Retinal pigment epithelial cell (primary cell): ENCODE measurements around the gene LY6G5B.

ENCODE experiments used
- DNase-seq: peaks from one replicate; pipeline ENCODE4 v3.0.0-alpha.2; 2010; ENCODE audit warnings: low read depth
- H3K4me3 ChIP-seq: 2 replicates; pipeline ENCODE4 v1.5.1; 2011; ENCODE audit warnings: mild to moderate bottlenecking, low read length, control low read depth, moderate library complexity
- TF ChIP-seq, protein P1 (sequence below): conservative IDR thresholded peaks from 2 replicates; pipeline ENCODE4 v1.5.1; 2011; ENCODE audit warnings: low read depth, low read length, control low read depth, inconsistent platforms

The LY6G5B gene

GRCh38 chr6:31719001-31719400, 49.2 kb downstream of the LY6G5B start:
- TF ChIP-seq, protein P1, sequence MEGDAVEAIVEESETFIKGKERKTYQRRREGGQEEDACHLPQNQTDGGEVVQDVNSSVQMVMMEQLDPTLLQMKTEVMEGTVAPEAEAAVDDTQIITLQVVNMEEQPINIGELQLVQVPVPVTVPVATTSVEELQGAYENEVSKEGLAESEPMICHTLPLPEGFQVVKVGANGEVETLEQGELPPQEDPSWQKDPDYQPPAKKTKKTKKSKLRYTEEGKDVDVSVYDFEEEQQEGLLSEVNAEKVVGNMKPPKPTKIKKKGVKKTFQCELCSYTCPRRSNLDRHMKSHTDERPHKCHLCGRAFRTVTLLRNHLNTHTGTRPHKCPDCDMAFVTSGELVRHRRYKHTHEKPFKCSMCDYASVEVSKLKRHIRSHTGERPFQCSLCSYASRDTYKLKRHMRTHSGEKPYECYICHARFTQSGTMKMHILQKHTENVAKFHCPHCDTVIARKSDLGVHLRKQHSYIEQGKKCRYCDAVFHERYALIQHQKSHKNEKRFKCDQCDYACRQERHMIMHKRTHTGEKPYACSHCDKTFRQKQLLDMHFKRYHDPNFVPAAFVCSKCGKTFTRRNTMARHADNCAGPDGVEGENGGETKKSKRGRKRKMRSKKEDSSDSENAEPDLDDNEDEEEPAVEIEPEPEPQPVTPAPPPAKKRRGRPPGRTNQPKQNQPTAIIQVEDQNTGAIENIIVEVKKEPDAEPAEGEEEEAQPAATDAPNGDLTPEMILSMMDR, result no peak
- no peak for DNase-seq
- H3K4me3 ChIP-seq, result no peak overlapping the region

GRCh38 chr6:31720196-31720770, 50.5 kb downstream of the LY6G5B start:
- H3K4me3 ChIP-seq, result no peak overlapping the region
- DNase-seq, result no peak
- TF ChIP-seq, protein P1, result no peak

DNA sequence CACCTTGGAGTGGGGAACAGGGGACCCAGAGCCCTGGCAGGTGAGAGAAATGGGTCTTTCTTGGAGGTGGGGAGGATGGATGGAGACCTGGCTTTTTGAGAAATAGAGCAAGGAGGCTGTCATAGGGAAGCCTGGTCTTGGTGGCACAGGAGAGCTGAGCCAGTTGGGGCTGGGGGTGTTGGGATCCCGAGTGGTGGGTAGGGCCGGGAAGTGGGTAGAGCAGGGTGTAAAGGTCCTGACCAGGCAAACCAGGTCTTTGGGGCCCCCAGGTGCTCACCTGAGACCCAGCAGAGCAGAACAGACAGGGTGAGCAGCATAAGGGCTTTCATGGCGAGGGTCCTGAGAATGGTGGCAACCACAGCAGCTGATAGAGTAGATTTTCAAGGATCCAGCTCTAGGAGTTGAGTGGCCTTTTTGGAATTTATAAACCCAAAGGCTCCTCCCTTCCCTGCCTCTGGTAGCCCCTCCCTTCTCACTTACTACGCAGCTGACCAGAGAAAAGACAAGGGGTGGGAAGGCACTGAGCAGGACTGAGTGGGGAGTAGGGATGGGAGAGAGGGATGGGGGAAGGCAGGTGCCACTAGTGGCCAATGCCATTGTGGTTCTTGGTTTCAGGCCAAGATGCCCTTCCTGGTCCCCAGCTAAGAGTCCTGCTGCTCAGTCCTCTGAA, 51.7 kb downstream of the LY6G5B start, which contains the start of gene LY6G6C:
Gene LY6G6C (minus strand): TSS at position 396 of the 670 bp plus-strand sequence. CDS start 67 bp downstream, at position 329.
- TF ChIP-seq, protein P1, result no peak
- no peak for DNase-seq

GRCh38 chr6:31722173-31722572, 52.4 kb downstream of the LY6G5B start:
- no peak for DNase-seq
- no peak overlapping the region for H3K4me3 ChIP-seq
- TF ChIP-seq, protein P1, result no peak

More for the DNA sequence above, 51.7 kb downstream of the LY6G5B start, which contains the start of gene LY6G6C:
- H3K4me3 ChIP-seq, result no peak within 1 kb of the TSS
